GM21390 (cell line): Measurements from ENCODE around the gene FKBP1A.

Source experiments
- ATAC-seq: cut with Tn5 transposase; IDR thresholded peaks from one replicate; pipeline ENCODE4 v1.9.1; 2021; ENCODE audit not compliant: unreplicated experiment

FKBP1A gene

DNA sequence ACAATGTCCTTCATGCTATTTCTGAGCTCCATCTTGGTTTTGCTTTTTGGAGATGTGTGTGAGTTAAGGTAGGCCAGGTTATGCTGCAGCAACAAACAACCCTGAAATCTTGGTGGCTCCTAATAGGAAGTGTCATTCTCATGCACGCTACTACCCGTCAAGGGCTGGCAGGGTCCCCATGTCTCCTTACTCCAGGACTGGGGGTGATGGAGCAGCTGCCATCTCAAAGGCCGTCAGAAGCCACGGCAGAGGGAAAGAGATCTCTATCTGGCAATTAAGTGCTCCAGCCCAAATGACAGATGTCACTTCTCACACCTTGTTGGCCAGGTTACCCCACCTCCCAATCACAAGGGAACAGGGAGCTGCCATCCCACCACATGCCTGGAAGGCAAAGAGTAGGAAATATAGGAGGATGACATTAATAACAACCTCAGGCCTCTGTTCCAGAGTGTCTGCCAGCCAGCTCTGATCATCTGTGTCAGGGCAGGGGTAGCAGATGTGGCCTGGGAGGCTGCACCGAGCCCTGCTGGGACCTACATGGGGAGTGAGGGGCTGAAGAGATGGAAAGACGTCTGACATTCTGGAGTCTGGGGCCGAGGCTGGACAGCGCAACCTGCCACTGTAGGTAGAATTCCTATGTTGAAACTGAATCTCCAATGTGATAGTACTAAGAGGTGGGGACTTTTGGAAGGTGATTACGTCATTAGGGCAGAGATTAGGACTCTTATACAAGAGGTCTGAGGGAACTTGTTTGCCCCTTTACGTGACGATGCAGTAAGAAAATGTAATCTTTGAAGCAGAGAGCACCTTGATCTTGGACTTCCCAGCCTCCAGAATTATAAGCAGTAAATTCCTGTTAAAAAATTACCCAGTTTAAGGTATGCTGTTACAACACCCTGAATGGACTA, 59.1 kb downstream of the FKBP1A start:
- ATAC-seq = no peak

DNA sequence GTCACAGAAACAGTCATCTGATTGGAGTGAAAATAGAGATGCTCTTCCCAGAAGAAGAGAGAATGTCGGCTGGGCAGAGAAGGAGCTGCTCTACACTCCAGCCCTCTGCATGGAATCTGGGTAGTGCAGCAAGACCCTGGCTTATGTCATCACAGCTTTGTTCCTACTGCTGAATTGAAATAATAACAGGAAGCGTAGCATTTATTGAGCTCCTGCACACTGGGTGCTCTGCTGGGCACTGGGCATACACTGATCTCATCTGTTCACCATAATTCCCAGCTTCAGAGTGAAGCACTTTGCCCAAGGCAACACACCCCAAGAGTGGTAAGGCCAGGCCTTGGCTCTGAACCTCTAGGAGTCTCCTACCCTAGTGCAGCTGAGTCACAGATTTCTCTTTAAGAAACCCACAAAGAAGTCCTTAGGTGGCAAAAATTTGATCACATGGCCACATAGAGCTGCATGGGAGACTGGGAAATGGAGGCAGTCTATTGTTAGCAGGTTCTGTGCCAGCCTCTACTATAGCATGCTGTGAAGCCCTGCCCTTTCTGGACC, 60.0 kb downstream of the FKBP1A start:
- ATAC-seq = no peak

DNA sequence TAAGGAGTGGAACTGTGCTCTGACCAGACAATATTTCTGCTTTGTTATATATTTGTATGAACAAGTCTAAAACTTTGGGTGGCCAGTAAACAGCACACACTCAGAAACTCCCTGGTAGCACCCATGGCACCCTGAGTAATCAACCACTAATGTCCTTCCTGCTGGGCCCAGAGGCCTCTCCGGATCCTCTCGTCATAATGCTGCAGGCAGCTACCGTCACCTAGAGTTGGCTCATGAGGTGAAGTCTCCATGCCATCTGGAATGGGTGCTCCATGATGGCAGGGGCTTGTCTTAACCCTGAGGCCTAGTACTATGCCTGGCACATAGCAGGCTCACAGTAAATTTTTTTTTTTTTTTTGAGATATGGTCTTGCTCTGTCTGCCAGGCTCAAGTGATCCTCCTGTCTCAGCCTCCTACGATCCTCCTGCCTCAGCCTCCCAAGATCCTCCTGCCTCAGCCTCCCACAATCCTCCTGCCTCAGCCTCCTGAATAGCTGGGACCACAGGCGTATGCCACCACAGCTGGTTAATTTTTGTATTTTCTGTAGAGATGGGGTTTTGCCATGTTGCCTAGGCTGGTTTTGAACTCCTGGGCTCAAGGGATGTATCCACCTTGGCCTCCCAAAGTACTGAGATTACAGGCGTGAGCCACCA, 60.9 kb downstream of the FKBP1A start:
- ATAC-seq = no peak

DNA sequence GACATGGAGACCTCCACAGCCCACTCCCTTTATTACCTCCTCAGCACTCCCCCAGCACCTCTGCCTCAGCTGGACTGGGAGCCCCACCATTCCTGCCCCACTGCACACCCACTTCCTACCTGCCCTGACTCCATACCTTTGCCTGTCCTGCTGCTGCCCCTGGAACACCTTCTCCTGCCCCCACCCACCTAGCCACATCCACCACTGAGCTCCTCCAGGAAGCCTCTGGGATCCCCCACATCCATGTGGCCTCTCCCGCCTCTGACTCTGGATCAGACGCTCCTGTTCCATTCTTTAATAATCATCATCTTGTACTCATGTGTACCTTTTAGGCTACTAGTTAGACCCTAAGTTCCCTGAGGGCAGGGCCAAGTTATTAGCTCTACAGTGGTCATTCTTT, 61.8 kb downstream of the FKBP1A start:
- no peak for ATAC-seq

DNA sequence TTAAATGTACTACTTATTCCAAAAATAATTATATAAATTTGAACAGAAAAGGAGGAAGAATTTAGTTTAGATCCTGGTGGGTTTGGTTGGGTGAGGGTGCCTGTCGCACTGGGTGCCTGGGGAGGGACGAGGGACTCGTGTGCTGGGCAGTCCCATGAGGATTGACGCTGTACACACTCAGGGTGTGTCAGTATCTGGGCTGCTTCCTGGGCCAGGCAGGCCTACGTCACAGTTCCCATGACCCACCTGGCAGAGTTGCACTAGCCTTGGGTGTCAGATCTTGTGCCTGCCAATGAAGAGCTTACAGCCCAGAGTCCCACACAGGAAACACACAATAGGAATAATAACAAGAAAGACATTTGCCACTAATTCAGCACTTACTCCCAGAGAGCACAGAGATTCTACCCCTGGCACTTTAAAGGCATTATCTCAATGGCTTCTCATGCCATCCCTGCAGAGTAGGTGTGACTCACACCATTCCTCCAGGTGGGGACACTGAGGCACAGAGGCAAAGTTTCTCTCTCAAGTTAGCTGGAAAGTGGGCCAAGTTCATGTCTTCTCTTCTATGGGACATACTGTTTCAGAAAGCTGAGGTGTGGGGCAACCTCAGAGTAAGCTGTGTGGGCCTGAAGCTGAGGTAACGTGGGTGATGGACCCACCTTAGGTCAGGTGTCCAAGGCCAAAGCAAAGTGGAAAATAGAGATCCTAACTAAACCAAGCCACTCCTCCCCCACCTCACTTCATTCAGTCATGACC, 62.6 kb downstream of the FKBP1A start:
- ATAC-seq = no peak

DNA sequence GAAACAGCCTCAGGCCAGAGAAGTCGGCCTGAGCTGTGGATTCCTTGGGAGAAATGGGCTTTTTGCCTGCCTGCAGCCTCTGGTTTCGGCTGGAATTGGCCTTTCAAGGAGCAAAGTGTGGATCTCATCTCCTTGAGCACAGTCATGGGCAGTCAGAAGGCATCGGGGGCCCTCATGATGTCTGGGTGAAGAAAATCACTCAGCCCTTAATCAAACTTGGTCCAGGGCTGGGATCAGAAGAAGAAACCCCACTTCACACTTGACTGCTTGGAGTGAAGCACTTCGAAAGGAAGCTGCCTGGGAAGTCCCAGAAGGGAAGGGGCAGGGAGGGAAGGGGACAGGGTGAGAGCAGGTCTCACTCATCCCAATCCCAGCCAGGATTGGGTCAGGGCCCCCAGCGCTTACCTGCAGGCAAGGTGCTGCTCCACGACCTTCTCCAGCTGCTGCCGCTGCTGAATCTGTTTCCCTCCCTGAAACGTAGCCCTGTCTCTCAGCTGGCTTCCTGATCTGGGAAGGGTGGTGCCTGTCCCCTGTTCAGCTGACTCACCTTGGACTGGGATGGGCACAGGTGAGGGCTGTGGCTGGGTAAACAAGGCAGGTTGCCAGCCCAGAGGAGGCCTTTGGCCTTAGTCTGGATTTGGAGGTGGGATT, 64.0 kb downstream of the FKBP1A start, which contains the start of gene SDCBP2:
Gene SDCBP2, minus strand, starts transcription at position 460 of the 651 bp plus-strand sequence. CDS start 8,723 bp downstream, outside the sequence.
- no peak for ATAC-seq

DNA sequence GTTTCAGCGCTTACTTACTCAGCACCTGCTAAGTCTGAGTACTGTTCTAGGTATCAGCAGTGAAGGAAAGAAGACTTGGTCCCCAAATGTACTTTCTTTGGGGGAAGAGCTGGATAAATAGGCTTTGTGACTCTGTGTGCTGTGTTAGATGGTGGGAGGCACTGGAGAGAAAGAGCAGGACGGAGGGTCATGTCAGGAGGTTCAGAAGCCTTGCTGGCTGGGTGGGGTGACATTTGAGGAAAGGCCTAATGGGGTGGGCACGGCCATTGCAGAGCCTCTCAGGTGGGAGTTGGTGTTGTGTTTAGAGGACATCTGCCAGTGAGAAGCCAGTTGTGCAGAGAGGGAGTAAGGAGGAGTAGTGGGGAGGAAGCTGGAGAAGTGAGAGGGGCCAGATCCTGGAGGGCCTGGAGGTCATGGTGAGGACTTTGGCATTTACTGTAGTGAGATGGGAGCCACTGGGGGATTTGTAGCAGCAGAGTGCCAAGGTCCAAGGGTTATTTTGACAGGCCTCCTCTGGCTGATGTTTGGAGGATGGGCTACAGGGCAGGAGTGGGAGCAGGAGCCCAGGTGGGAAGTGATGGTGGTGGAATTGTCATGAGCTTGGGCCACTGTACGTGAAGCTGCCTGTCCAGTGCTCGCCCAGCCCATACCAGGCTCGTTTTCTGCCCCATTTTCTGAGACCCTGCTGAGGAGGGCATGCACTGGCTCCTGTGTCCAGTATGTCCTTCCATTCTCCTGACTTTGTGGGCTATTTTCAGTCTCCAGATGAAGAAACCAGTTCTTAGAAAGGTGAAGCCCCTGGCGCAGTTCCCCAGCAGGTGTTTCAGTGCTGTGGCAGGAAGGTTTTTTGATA, 64.8 kb downstream of the FKBP1A start:
- no peak for ATAC-seq

DNA sequence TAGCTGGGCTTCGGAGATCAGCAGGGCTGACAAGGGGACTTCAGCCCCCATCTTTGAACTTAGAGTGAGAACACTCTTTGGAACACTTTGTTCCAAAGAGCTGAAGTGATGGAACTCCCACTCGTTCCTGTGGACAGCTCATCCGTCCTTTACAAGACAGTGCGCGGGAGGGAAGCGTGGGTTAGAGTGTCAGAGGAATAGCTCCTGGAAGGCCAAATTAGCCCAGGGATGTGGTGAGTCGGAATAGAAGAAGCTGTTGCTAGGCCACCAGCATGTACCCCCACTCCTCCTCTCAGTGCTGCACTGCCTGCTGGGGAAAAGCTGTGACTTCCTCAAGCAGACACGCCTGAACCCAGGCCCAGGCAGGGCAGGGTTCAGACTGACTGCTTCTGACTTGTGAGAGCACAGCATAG, 65.6 kb downstream of the FKBP1A start:
- no peak for ATAC-seq

DNA sequence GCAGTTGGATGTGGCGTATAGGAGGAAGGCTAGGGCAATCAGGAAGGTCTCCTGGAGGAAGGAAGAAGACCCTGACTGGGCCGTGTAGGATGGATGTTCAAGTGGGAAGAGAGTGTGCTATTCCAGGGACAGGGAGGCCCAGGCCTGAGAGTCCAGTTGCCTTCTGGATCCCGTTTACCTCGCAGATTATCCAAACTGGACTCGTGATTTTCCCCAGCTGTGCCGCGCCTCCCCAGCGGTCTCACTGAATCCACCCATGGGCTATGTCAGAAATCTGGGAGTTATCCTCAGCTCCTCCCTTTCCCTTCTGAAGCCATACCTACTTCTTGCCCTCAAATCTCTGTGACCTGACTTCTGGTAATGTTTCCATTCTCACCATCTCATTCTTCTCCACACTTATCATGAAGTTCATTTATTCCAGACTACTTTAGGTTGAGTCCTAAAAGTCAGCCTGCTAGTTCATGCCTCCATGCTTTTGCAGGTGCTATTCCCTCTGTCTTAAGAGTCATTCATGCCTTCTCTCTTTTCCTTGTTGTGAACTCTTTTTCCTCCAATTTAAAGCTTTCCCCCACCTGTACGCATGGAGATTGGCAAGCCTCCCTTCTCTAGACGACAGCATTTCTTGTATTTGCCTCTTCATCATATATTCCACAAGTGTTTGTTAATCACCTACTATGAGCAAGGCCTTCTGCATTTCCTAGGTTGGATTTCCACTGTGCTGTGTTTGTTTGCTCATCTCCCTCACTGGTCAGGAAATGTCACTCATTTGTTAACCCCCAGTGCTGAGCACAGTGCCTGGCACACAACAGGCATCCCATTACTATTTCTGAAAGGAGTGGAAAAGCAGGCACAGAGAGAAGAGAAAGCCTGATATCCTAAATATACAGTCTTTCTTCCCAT, 66.6 kb downstream of the FKBP1A start:
- no peak for ATAC-seq

DNA sequence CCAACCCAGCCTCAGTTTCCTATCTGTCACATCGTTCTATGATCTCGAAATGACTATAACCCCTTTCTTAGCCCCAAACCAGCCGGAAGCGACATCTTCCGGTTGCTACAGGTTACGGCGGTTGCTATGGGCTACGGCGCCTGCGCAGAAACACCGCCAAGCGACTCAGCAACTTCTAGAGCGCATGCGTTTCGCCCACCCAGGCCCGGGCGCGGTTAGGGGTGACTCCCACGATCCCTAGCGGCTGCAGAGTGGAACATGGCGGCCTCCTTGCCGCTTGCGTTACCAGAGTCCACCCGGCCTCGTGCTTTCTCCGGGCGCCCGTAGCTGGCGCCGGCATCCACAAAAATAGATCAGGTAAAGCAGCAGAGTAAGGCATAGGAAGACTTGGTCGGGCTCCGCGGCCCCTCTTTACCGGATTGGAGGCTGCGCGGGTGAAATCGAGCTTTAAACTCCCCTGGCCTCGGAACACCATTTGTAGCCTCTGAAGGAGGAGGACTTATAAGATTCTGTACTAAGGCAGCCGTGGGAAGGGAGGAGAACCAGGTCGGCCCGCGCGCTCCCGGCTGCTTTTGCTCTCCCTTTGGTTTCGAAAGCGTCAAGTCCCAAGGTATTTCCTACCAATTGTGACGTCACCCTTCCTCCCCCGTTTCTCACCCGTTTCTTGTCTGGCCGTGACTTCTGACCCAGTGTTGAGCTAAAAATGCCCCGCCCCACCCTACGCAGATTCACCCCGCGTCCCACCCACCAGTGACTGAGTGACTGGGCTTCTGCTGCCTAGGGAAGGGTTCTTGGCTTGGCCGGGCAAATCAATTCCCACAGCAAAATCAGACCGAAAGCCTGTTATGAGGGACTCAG, 67.5 kb downstream of the FKBP1A start:
- peak; percentile 80 for ATAC-seq

DNA sequence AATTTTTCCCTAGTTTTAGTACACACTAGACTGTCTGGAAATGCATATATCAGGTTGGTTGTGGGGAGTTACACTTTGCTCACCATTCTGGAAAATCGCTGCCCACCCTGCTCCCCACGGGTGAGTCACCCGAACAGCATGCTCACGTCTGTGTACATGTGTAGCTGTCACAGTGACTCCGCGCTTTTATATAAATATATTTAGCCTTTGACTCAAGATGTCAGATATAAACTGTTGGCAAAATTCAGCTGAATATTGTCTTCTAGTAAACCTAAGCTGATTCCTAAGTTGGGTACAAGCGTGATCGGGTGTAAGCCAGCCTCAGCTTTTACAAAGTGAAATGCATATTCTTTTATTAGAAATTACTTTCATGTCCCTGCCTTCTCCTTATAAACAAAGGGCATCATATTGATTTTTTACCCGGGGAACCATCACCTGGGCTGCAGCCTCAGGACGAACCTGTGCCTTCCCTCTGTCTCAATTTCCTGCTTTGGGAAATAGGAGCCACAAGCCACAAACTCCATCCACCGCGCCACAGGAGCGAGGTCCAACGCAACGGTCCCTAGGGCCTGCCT, 68.2 kb downstream of the FKBP1A start:
- ATAC-seq = no peak

DNA sequence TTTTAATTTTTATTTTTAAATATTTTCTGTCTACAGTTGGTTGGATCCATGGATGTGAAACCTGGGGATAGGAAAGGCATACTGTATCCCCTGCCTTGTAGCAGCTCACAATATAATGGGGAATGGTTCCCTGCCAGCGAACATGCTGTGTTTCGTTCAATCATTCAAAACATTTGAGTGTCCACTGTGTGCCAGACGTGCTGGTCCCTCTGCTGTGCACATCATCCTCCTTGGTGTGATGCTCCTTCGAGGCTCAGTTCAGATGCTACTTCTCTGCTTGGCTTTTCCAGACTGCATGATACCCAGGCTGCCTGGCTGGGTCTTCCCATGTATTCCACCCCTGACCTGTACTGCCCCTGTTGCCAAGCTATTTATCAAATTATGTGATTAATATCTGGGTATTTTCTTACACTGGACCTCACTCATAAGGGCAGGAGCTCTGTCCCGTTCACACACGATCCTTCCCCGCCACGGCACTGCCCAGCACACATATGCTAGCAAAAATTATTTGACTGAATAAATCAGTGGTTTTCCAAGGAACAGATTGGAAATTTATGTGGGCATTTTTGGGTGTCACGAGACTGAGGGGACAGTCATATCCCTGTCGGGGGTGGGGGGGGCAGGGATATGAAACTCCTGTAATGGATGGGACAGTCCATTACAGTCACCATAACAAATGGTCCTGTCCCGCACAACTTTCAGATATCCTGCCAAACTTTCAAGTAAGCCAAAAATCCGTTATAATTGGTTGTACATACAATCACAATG, 68.8 kb downstream of the FKBP1A start:
- ATAC-seq = no peak

DNA sequence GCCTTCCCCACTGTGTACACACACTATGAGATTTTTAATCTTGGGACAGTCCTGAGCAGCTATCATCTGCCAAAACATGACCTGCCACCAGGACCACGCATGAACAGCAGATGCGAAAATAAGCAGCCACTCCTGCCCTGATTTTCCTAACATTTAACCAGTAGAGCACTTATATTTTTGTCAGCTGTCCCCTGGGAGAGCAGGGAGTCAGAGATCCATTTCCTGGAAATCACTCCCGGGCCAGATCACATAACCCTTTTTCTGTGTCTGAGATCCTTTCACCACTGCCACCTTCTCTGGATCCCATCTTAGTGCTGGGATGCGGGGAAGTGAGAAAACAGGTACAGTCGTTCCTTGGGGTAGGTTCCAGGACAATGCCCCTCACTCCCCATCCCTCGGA, 69.6 kb downstream of the FKBP1A start:
- ATAC-seq = no peak

DNA sequence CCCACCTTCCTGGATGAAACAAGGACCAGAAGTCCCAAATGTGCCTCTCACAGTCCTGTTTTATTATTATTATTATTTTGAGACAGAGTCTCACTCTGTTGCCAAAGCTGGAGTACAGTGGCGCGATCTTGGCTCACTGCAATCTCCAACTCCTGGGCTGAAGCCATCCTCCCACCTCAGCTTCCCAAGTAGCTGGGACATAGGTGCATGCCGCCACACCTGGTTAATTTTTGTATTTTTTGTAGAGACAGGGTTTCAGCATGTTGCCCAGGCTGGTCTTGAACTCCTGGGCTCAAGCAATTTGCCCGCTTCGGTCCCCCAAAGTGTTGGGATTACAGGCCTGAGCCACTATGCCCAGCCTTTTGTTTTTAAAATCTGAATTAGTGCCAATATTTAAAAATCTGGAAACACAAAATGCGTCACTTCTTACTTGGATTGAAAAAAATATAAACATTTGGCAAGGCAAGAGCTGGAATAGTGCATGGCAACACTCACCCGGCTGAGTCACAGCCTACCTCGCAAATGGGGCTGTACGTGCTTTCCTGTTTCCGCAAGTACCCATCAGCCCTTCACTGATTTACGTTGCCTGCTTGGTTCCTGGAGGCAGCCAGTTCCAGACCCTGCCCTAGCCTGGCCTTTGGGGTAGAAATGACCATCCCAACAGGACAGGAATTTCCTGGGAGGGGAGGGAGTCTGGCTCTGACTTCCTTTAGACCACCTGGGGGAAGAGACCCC, 70.2 kb downstream of the FKBP1A start:
- ATAC-seq = no peak

DNA sequence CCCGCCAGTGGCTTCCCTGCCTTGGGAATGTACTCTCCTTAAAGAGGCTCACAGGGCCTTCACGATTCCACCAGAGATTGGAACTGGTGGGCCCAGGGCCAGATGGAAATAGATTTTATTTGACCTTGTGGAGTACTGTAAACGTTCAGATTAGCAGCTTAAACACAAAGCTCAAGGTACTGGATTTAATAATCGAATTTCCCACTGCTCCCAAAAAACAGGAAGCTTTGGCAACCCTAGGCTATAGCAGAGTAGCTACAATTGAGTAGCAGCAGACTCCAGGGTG, 71.3 kb downstream of the FKBP1A start:
- ATAC-seq = no peak

DNA sequence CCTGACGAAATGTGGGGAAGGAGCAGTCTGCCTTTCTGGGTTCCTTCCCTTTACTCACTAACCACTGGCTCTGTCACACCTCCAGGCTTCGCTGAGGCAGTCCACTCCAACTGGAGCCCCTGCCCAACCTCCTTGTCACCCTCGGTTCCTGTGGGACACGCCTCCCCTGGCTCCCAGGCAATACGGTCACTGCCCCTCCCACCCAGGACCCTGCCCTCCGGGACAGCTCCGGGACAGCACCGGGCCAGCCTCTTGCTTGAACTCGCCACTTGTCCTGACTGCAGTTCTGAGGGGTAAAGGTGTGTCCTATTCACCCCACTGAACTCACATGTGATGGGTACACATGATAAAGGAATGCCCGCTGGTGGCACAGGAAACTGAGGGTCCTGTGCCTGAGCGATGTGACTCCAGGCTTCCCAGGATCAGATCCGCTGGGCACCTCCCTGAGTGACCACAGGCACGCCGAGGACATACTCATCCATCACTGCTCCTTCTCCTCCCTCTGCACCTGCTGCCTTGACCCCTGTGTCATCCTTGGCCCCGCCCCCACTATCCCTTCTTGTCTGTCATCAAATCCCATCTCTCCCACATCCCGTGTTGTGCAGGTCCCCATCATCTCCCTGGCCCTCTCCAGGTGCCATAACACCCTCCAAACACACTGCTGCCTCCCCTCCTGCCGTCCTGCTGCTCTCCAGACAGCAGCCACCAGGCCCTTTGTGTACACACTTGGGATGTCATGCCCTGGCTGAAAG, 71.8 kb downstream of the FKBP1A start:
- no peak for ATAC-seq
